ENCODE data around the gene LGALS9. TPM values are rescaled to one million over a fixed set of nuclear protein-coding genes. Genes with fewer than 3 reads are reported as not detected.

LGALS9 gene
- total RNA-seq, 1 donor from 2014 or later: 9.4 TPM

- Mint-ChIP-seq H3K9me3 (ENCODE audit: unreplicated experiment) (no peaks in the 10 kb centered on the region), H3K4me3 (ENCODE audit: unreplicated experiment) (no peak overlapping the region), H3K36me3 (ENCODE audit: low read depth, unreplicated experiment) (peaks cover 46% of the 10 kb centered on the region), H3K27me3 (ENCODE audit: low read depth, unreplicated experiment) (no peaks in the 10 kb centered on the region), H3K27ac (ENCODE audit: unreplicated experiment) (no peak overlapping the region), H3K4me1 (ENCODE audit: low read depth, unreplicated experiment) (peaks cover 14% of the 10 kb centered on the region)
- no peak overlapping the region for H3K4me3 ChIP-seq (ENCODE audit: insufficient read depth, low read depth, low read length)
- no peak for FAIRE-seq
- TF ChIP-seq CTCF (IDR thresholded peaks at IDR 0.05; ENCODE audit: insufficient read depth, low read depth, low read length): no peak
- no peak for TF ChIP-seq EZH2 (IDR thresholded peaks at IDR 0.05; ENCODE audit: insufficient read depth, low read length)
- H3K4me2 ChIP-seq (ENCODE audit: low read length): no peak overlapping the region
- H3K36me3 ChIP-seq (ENCODE audit: insufficient read depth, low read length): peaks cover 9% of the 10 kb centered on the region
- H3K4me1 ChIP-seq (ENCODE audit: insufficient read depth, low read length): peaks cover 2% of the 10 kb centered on the region
- H4K20me1 ChIP-seq (ENCODE audit: insufficient read depth, low read length): peaks cover 1% of the 10 kb centered on the region
- H3K9me3 ChIP-seq (ENCODE audit: insufficient read depth, low read depth, low read length): no peaks in the 10 kb centered on the region
- H2AFZ ChIP-seq (ENCODE audit: low read depth, low read length): no peak overlapping the region
- H3K27ac ChIP-seq (ENCODE audit: low read depth, low read length): no peak overlapping the region
- H3K27me3 ChIP-seq (ENCODE audit: insufficient read depth, low read length): no peaks in the 10 kb centered on the region
- no peak overlapping the region for H3K9ac ChIP-seq (ENCODE audit: low read length)
- H3K79me2 ChIP-seq (ENCODE audit: insufficient read depth, low read length): no peaks in the 10 kb centered on the region
- no peak for DNase-seq (ENCODE audit: low read depth)
Measured at GRCh38 chr17:27596096-27596495, 34.9 kb upstream of the LGALS9 start.

DNA sequence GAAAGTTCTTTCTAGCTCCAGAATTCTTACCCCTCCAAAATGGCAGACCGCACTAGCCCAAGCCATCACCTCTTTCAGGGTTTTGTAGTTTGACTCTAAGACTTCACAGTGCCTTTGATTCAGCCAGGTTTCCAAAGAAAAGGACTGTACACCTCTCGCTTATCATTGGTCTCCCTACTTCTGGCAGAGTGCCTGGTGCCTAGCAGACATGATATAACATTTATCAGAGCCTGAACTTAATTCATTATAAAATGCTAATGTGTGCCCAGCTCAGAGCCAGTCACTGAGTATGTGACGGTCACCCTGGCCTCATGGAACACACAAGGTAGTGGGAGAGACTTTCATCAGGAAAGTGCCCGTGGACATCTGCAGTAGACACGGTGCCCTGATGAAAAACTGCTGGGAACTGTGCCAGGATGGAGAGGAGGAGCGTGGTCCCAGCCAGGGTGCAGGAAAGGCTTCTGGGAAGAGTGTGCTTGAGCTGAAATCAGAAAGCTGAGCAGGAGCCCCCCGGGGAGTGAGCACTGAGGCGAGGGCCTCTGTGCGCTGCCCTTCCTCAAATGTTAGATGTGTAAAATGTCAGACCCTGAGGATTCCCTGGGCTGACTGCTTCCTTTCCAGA, 34.3 kb upstream of the LGALS9 start:
- TF ChIP-seq EZH2 (IDR thresholded peaks at IDR 0.05; ENCODE audit: insufficient read depth, low read length) (no peak), CTCF (IDR thresholded peaks at IDR 0.05; ENCODE audit: insufficient read depth, low read depth, low read length) (no peak)
- H3K27me3 Mint-ChIP-seq (ENCODE audit: low read depth, unreplicated experiment): no peaks in the 10 kb centered on the region
- H3K9ac ChIP-seq (ENCODE audit: low read length): no peak overlapping the region
- no peaks in the 10 kb centered on the region for H3K79me2 ChIP-seq (ENCODE audit: insufficient read depth, low read length)
- H3K4me3 ChIP-seq (ENCODE audit: insufficient read depth, low read depth, low read length): no peak overlapping the region
- no peak overlapping the region for H2AFZ ChIP-seq (ENCODE audit: low read depth, low read length)
- no peaks in the 10 kb centered on the region for H3K9me3 Mint-ChIP-seq (ENCODE audit: unreplicated experiment)
- no peak overlapping the region for H3K27ac ChIP-seq (ENCODE audit: low read depth, low read length)
- no peak overlapping the region for H3K4me2 ChIP-seq (ENCODE audit: low read length)
- peaks cover 13% of the 10 kb centered on the region for H3K36me3 ChIP-seq (ENCODE audit: insufficient read depth, low read length)
- H3K4me1 ChIP-seq (ENCODE audit: insufficient read depth, low read length): peaks cover 2% of the 10 kb centered on the region
- H3K9me3 ChIP-seq (ENCODE audit: insufficient read depth, low read depth, low read length): no peaks in the 10 kb centered on the region
- H4K20me1 ChIP-seq (ENCODE audit: insufficient read depth, low read length): peaks cover 6% of the 10 kb centered on the region
- peaks cover 15% of the 10 kb centered on the region for H3K4me1 Mint-ChIP-seq (ENCODE audit: low read depth, unreplicated experiment)
- H3K27me3 ChIP-seq (ENCODE audit: insufficient read depth, low read length): no peaks in the 10 kb centered on the region
- peaks cover 49% of the 10 kb centered on the region for H3K36me3 Mint-ChIP-seq (ENCODE audit: low read depth, unreplicated experiment)
- H3K27ac Mint-ChIP-seq (ENCODE audit: unreplicated experiment): no peak overlapping the region
- H3K4me3 Mint-ChIP-seq (ENCODE audit: unreplicated experiment): no peak overlapping the region
- FAIRE-seq: no peak
- no peak for DNase-seq (ENCODE audit: low read depth)

DNA sequence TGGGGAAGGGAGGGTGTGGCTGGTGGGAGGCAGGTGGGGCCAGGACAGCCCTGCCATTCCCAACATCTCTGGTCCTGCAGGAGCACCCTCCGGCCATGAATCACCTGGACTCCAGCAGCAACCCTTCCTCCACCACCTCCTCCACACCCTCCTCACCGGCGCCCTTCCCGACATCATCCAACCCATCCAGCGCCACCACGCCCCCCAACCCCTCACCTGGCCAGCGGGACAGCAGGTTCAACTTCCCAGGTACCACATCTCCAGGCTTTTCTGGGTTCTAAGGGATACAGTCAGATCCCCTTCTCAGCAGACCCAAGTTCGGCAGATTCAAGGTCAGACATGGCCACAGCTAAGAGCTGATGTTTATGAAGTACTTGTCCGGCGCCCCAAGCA, 33.8 kb upstream of the LGALS9 start:
- Histone ChIP-seq H3K79me2 (ENCODE audit: insufficient read depth, low read length) (no peaks in the 10 kb centered on the region), H3K27ac (ENCODE audit: low read depth, low read length) (no peak overlapping the region), H3K36me3 (ENCODE audit: insufficient read depth, low read length) (peaks cover 16% of the 10 kb centered on the region), H3K4me2 (ENCODE audit: low read length) (no peak overlapping the region), H3K4me3 (ENCODE audit: insufficient read depth, low read depth, low read length) (no peak overlapping the region), H2AFZ (ENCODE audit: low read depth, low read length) (no peak overlapping the region), H3K9me3 (ENCODE audit: insufficient read depth, low read depth, low read length) (no peaks in the 10 kb centered on the region), H3K27me3 (ENCODE audit: insufficient read depth, low read length) (no peaks in the 10 kb centered on the region), H4K20me1 (ENCODE audit: insufficient read depth, low read length) (peaks cover 10% of the 10 kb centered on the region), H3K4me1 (ENCODE audit: insufficient read depth, low read length) (peaks cover 2% of the 10 kb centered on the region), H3K9ac (ENCODE audit: low read length) (no peak overlapping the region)
- Mint-ChIP-seq H3K27me3 (ENCODE audit: low read depth, unreplicated experiment) (no peaks in the 10 kb centered on the region), H3K4me1 (ENCODE audit: low read depth, unreplicated experiment) (peaks cover 18% of the 10 kb centered on the region), H3K27ac (ENCODE audit: unreplicated experiment) (peak overlapping the region; percentile 26), H3K4me3 (ENCODE audit: unreplicated experiment) (no peak overlapping the region), H3K9me3 (ENCODE audit: unreplicated experiment) (no peaks in the 10 kb centered on the region), H3K36me3 (ENCODE audit: low read depth, unreplicated experiment) (peaks cover 52% of the 10 kb centered on the region)
- DNase-seq (ENCODE audit: low read depth) (no peak), FAIRE-seq (no peak)
- no peak for TF ChIP-seq CTCF (IDR thresholded peaks at IDR 0.05; ENCODE audit: insufficient read depth, low read depth, low read length)
- no peak for TF ChIP-seq EZH2 (IDR thresholded peaks at IDR 0.05; ENCODE audit: insufficient read depth, low read length)
